Measurements from ENCODE around the gene PRSS50. TPM values are rescaled to one million over a fixed set of nuclear protein-coding genes. Genes with fewer than 3 reads are reported as not detected.

Gene PRSS50
- total RNA-seq, 1 experiment from 2014 or later, result not detected

DNA sequence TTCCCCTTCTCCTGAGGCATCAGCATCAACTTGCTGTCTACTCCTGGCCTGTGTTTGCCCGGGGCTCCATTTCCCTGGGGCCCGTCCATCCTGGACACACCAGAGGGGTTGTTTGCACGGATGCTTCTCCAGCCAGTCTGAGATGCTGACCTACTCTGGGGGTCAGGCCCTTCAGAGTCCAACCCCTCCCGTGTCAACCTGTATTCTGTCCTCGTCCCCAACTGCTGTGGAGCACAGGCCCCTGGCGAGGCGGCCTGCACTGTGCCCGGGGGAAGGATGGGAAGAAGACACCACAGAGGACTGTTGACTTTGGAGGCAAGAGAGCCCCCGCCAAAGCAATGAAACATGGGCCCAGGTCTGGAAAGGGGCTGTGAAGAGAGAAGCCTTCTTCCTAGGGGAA, 50.0 kb downstream of the PRSS50 start:
- no peaks in the 10 kb centered on the region for H3K36me3 Mint-ChIP-seq (ENCODE audit: insufficient read depth, unreplicated experiment)
- Histone ChIP-seq H3K9me3 (no peaks in the 10 kb centered on the region), H3K36me3 (ENCODE audit: control insufficient read depth, insufficient read depth, low read length) (no peaks in the 10 kb centered on the region), H3K27me3 (replicated peaks; ENCODE audit: control insufficient read depth, insufficient read depth, low read length) (no peaks in the 10 kb centered on the region), H3K4me3 (ENCODE audit: low read depth, low read length) (no peak overlapping the region), H3K4me1 (no peaks in the 10 kb centered on the region)
- DNase-seq, result peak in 1 of 2 experiments; percentile 14
- H3K27ac Mint-ChIP-seq (ENCODE audit: unreplicated experiment), result no peak overlapping the region
- intact Hi-C loops (cut with micrococcal nuclease; ENCODE audit: unreplicated experiment), result no loop called here
- BruUV-seq (replicated peaks), result no TSS peak
- no peaks in the 10 kb centered on the region for H3K4me1 Mint-ChIP-seq (ENCODE audit: low read depth, unreplicated experiment)
- no peaks in the 10 kb centered on the region for H3K9me3 Mint-ChIP-seq (ENCODE audit: unreplicated experiment)
- ChIA-PET POLR2A (no interaction called here), CTCF (no interaction called here)
- TF ChIP-seq, protein P1, sequence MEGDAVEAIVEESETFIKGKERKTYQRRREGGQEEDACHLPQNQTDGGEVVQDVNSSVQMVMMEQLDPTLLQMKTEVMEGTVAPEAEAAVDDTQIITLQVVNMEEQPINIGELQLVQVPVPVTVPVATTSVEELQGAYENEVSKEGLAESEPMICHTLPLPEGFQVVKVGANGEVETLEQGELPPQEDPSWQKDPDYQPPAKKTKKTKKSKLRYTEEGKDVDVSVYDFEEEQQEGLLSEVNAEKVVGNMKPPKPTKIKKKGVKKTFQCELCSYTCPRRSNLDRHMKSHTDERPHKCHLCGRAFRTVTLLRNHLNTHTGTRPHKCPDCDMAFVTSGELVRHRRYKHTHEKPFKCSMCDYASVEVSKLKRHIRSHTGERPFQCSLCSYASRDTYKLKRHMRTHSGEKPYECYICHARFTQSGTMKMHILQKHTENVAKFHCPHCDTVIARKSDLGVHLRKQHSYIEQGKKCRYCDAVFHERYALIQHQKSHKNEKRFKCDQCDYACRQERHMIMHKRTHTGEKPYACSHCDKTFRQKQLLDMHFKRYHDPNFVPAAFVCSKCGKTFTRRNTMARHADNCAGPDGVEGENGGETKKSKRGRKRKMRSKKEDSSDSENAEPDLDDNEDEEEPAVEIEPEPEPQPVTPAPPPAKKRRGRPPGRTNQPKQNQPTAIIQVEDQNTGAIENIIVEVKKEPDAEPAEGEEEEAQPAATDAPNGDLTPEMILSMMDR (IDR thresholded peaks at IDR 0.05; ENCODE audit: insufficient read depth in 1 of 2, low read depth in 1 of 2, low read length in 1 of 2, severe bottlenecking in 1 of 2, unreplicated experiment in 1 of 2), result no peak
- no peaks in the 10 kb centered on the region for H3K27me3 Mint-ChIP-seq (ENCODE audit: insufficient read depth, unreplicated experiment)
- no peak overlapping the region for H3K4me3 Mint-ChIP-seq (ENCODE audit: unreplicated experiment)

GRCh38 chr3:46667061-46667621, 50.5 kb downstream of the PRSS50 start:
- Histone ChIP-seq H3K36me3 (ENCODE audit: control insufficient read depth, insufficient read depth, low read length) (no peaks in the 10 kb centered on the region), H3K4me1 (no peaks in the 10 kb centered on the region), H3K4me3 (ENCODE audit: low read depth, low read length) (no peak overlapping the region), H3K9me3 (no peaks in the 10 kb centered on the region), H3K27me3 (replicated peaks; ENCODE audit: control insufficient read depth, insufficient read depth, low read length) (no peaks in the 10 kb centered on the region)
- CTCF ChIA-PET, result no interaction called here
- POLR2A ChIA-PET, result no interaction called here
- H3K27ac Mint-ChIP-seq (ENCODE audit: unreplicated experiment), result no peak overlapping the region
- no peaks in the 10 kb centered on the region for H3K27me3 Mint-ChIP-seq (ENCODE audit: insufficient read depth, unreplicated experiment)
- BruUV-seq (replicated peaks), result no TSS peak
- peak in 1 of 2 experiments; percentile 25 for DNase-seq
- TF ChIP-seq, protein P1 (IDR thresholded peaks at IDR 0.05; ENCODE audit: insufficient read depth in 1 of 2, low read depth in 1 of 2, low read length in 1 of 2, severe bottlenecking in 1 of 2, unreplicated experiment in 1 of 2), result no peak
- intact Hi-C loops (cut with micrococcal nuclease; ENCODE audit: unreplicated experiment), result no loop called here
- H3K9me3 Mint-ChIP-seq (ENCODE audit: unreplicated experiment), result no peaks in the 10 kb centered on the region
- H3K4me1 Mint-ChIP-seq (ENCODE audit: low read depth, unreplicated experiment), result no peaks in the 10 kb centered on the region
- H3K4me3 Mint-ChIP-seq (ENCODE audit: unreplicated experiment), result no peak overlapping the region
- no peaks in the 10 kb centered on the region for H3K36me3 Mint-ChIP-seq (ENCODE audit: insufficient read depth, unreplicated experiment)

DNA sequence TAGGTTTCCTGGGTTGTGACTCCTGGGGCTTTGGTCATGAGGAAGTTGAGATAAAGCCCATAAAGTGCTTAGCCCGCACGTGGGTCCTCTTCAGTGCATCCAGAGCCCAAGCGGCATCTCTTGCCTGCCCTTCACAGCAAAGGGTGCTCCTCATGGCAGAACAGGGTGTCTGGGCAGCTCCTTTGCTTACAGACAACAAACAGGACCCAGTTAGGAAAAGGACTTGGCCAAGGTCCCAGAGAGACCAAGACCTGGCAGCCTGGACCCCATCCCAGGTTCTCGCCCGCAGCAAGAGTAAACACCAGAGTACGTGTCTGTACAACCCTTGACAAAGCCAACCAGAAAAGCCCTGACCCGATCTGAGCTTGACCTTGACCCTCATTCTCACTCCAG, 51.2 kb downstream of the PRSS50 start:
- intact Hi-C loops (cut with micrococcal nuclease; ENCODE audit: unreplicated experiment), result no loop called here
- TF ChIP-seq, protein P1 (IDR thresholded peaks at IDR 0.05; ENCODE audit: insufficient read depth in 1 of 2, low read depth in 1 of 2, low read length in 1 of 2, severe bottlenecking in 1 of 2, unreplicated experiment in 1 of 2), result no peak
- Histone ChIP-seq H3K27me3 (replicated peaks; ENCODE audit: control insufficient read depth, insufficient read depth, low read length) (no peaks in the 10 kb centered on the region), H3K36me3 (ENCODE audit: control insufficient read depth, insufficient read depth, low read length) (no peaks in the 10 kb centered on the region), H3K4me3 (ENCODE audit: low read depth, low read length) (no peak overlapping the region), H3K9me3 (no peaks in the 10 kb centered on the region), H3K4me1 (no peaks in the 10 kb centered on the region)
- H3K9me3 Mint-ChIP-seq (ENCODE audit: unreplicated experiment), result no peaks in the 10 kb centered on the region
- no TSS peak for BruUV-seq (replicated peaks)
- POLR2A ChIA-PET, result no interaction called here
- no peak overlapping the region for H3K27ac Mint-ChIP-seq (ENCODE audit: unreplicated experiment)
- H3K4me3 Mint-ChIP-seq (ENCODE audit: unreplicated experiment), result no peak overlapping the region
- CTCF ChIA-PET, result no interaction called here
- no peaks in the 10 kb centered on the region for H3K27me3 Mint-ChIP-seq (ENCODE audit: insufficient read depth, unreplicated experiment)
- H3K4me1 Mint-ChIP-seq (ENCODE audit: low read depth, unreplicated experiment), result no peaks in the 10 kb centered on the region
- H3K36me3 Mint-ChIP-seq (ENCODE audit: insufficient read depth, unreplicated experiment), result no peaks in the 10 kb centered on the region
- peak in 1 of 2 experiments; percentile 12 for DNase-seq
